HepG2 (cell line): ENCODE measurements around the gene GADD45B. TPM values are rescaled to one million over a fixed set of nuclear protein-coding genes. Genes with fewer than 3 reads are reported as not detected.

Source experiments
- ATAC-seq: fragments of 200-7000 bp; cut with Tn5 transposase; 3 replicates; pipeline ENCODE4 v1.9.1; 2020; ENCODE audit warnings: mild to moderate bottlenecking, moderate library complexity
- BruUV-seq: library from RNA; stranded (reverse); fragments of 400-500 nt; replicated peaks from 2 replicates; lab custom pipeline; 2021; lab: Mats Ljungman, UMichigan
- CTCF ChIA-PET: fragments of 300-600 bp; formaldehyde crosslinking; extraction: SDS; loops from one replicate; lab custom pipeline; 2021; ENCODE audit warnings: low total read pairs, inconsistent platforms, low intra/inter-chr PET ratio; lab: Yijun Ruan, JAX
- POLR2A ChIA-PET: fragments of 350-600 bp; sonication (Branson Sonifier 250); formaldehyde crosslinking; loops from one replicate; lab custom pipeline; 2020; ENCODE audit warnings: antibody characterized with exemption, inconsistent platforms; lab: Yijun Ruan, JAX
- DNase-seq: peaks from one replicate; pipeline ENCODE4 v3.0.0-alpha.2; 2015; ENCODE audit warnings: low spot score
- FAIRE-seq: peaks from 3 replicates; lab custom pipeline; 2011; peaks lifted over from hg19 to GRCh38; lab: Jason Lieb, UNC
- H2AFZ ChIP-seq: one replicate; pipeline ENCODE4 v1.6.1; 2011; ENCODE audit warnings: low read length, inconsistent platforms
- H3K27ac ChIP-seq: fragments of 300-600 bp; 3 replicates; pipeline ENCODE4 v1.8.0; 2011; ENCODE audit warnings: mixed run types, mild to moderate bottlenecking, mixed read lengths, low read length, inconsistent platforms; ENCODE audit not compliant: insufficient read depth; ENCODE audit errors: extremely low read length
- H3K27me3 ChIP-seq, 2 experiments: fragments of 200-600 bp in 1 of 2; 2 replicates in 1 of 2; 3 replicates in 1 of 2; pipeline versions ENCODE4 v1.6.0 to v1.8.0; 2011; ENCODE audit warnings: low read length in 2 of 2, mild to moderate bottlenecking in 2 of 2, moderate library complexity in 2 of 2, inconsistent platforms in 1 of 2; ENCODE audit not compliant: insufficient read depth in 2 of 2, control insufficient read depth in 1 of 2
- H3K36me3 ChIP-seq, 2 experiments: fragments of 200-600 bp in 1 of 2; replicated peaks in 1 of 2; 2 replicates in 1 of 2; 3 replicates in 1 of 2; pipeline versions ENCODE4 v1.5.1 to v1.8.0; 2011; ENCODE audit warnings: low read length in 2 of 2, inconsistent platforms in 1 of 2; ENCODE audit not compliant: insufficient read depth in 2 of 2, control insufficient read depth in 1 of 2
- H3K4me1 ChIP-seq: 2 replicates; pipeline ENCODE4 v1.5.1; 2012; ENCODE audit warnings: low read length, inconsistent platforms; ENCODE audit not compliant: insufficient read depth
- H3K4me2 ChIP-seq: 2 replicates; pipeline ENCODE4 v1.6.0; 2011; ENCODE audit warnings: low read depth, low read length, inconsistent platforms
- H3K4me3 ChIP-seq, 3 experiments: fragments of 200-600 bp in 1 of 3; sonication (generic), shearing (Covaris generic) in 1 of 3; replicated peaks in 1 of 3; 2 replicates each; pipeline ENCODE4 v1.5.1; 2011 to 2016; ENCODE audit warnings: low read length in 3 of 3, inconsistent platforms in 2 of 3, low read depth in 2 of 3, mild to moderate bottlenecking in 2 of 3, control low read depth in 1 of 3, mixed read lengths in 1 of 3; ENCODE audit not compliant: insufficient read depth in 1 of 3
- H3K79me2 ChIP-seq: one replicate; pipeline ENCODE4 v1.6.1; 2011; ENCODE audit warnings: low read length, inconsistent platforms; ENCODE audit not compliant: insufficient read depth
- H3K9ac ChIP-seq: 2 replicates; pipeline ENCODE4 v1.6.0; 2011; ENCODE audit warnings: mild to moderate bottlenecking, low read depth, low read length, inconsistent platforms; ENCODE audit not compliant: insufficient read depth
- H3K9me3 ChIP-seq: 2 replicates; pipeline ENCODE4 v1.5.1; 2012; ENCODE audit warnings: mild to moderate bottlenecking, low read length
- H4K20me1 ChIP-seq: 2 replicates; pipeline ENCODE4 v1.6.0; 2011; ENCODE audit warnings: inconsistent platforms, mild to moderate bottlenecking, low read length, moderate library complexity; ENCODE audit not compliant: insufficient read depth
- CERS6 ChIP-seq: sonication (generic); formaldehyde crosslinking; IDR thresholded peaks from 2 replicates; pipeline ENCODE4 v1.5.0; 2020; ENCODE audit warnings: missing genetic modification reagents
- HMGA1 ChIP-seq: sonication (generic); formaldehyde crosslinking; conservative IDR thresholded peaks from 2 replicates; pipeline ENCODE4 v1.4.0; 2020; ENCODE audit warnings: missing genetic modification reagents
- SMC3 ChIP-seq: IDR thresholded peaks from 2 replicates; pipeline ENCODE4 v1.6.1; 2011; ENCODE audit warnings: low read length, improper control_type of control experiment
- STAG1 ChIP-seq: sonication (generic); formaldehyde crosslinking; IDR thresholded peaks from 2 replicates; pipeline ENCODE4 v1.4.0; 2020; ENCODE audit warnings: missing genetic modification reagents
- ZFP1 ChIP-seq: IDR thresholded peaks from 2 replicates; pipeline ENCODE4 v1.6.1; 2016
- ZMAT3 ChIP-seq: sonication (generic); formaldehyde crosslinking; conservative IDR thresholded peaks from 2 replicates; pipeline ENCODE4 v1.7.0; 2021; ENCODE audit warnings: missing genetic modification reagents
- ZNF407 ChIP-seq: sonication (generic); formaldehyde crosslinking; IDR thresholded peaks from one replicate; pipeline ENCODE4 v1.5.1; 2020; ENCODE audit warnings: mild to moderate bottlenecking, missing genetic modification reagents; ENCODE audit errors: not compliant biosample characterization
- ZNF577 ChIP-seq: sonication (generic); formaldehyde crosslinking; IDR thresholded peaks from 2 replicates; pipeline ENCODE4 v1.4.0; 2020; ENCODE audit warnings: mild to moderate bottlenecking, low read depth, missing genetic modification reagents, borderline replicate concordance
- ZNF674 ChIP-seq: sonication (generic); formaldehyde crosslinking; IDR thresholded peaks from 2 replicates; pipeline ENCODE4 v1.5.0; 2020; ENCODE audit warnings: low read depth, mild to moderate bottlenecking, missing genetic modification reagents
- ZNF883 ChIP-seq: sonication (generic); formaldehyde crosslinking; IDR thresholded peaks from 2 replicates; pipeline ENCODE4 v1.5.1; 2020; ENCODE audit warnings: mild to moderate bottlenecking, missing genetic modification reagents; ENCODE audit errors: not compliant biosample characterization
- ZSCAN20 ChIP-seq: sonication (generic); formaldehyde crosslinking; IDR thresholded peaks from 2 replicates; pipeline ENCODE4 v1.4.0; 2020; ENCODE audit warnings: missing genetic modification reagents, mild to moderate bottlenecking, borderline replicate concordance
- ZSCAN22 ChIP-seq: sonication (generic); formaldehyde crosslinking; IDR thresholded peaks from 2 replicates; pipeline ENCODE4 v1.4.0; 2020; ENCODE audit warnings: mild to moderate bottlenecking, missing genetic modification reagents
- ZSCAN29 ChIP-seq: sonication (generic); formaldehyde crosslinking; conservative IDR thresholded peaks from 2 replicates; pipeline ENCODE4 v1.4.0; 2020; ENCODE audit warnings: mild to moderate bottlenecking, missing genetic modification reagents
- ZUFSP ChIP-seq: sonication (generic); formaldehyde crosslinking; IDR thresholded peaks from 2 replicates; pipeline ENCODE4 v1.9.0; 2021; ENCODE audit warnings: missing genetic modification reagents, mild to moderate bottlenecking, borderline replicate concordance
- WGBS: methylation state at CpG from one replicate; pipeline ENCODE4 v1.1.6; 2017; ENCODE audit warnings: low lambda C conversion rate; 5-methylcytosine and 5-hydroxymethylcytosine counted together
- in situ Hi-C: cut with HindIII; loops from 2 replicates; pipeline ENCODE4 v1.10.0; 2017; ENCODE audit warnings: low pct_unique_long_range_greater_than_20kb; ENCODE audit not compliant: extremely low pct_ligation_motif_present
- intact Hi-C: fragments of 100-400 bp; cut with micrococcal nuclease; formaldehyde crosslinking; loops from one replicate; pipeline ENCODE4 v1.10.0; 2022; ENCODE audit not compliant: unreplicated experiment
- polyA plus RNA-seq, 8 experiments: library from polyadenylated mRNA; depleted of rRNA in 3 of 8; stranded (reverse) in 7 of 8; unstranded in 1 of 8; fragments of >200 nt; fragmentation: Illumina TruSeq in 4 of 8; extraction: Trizol in 4 of 8; gene quantifications; 2 replicates each; pipeline versions ENCODE4 v1.2.1 to v1.2.3, GENCODE V29; 2011 to 2016; ENCODE audit warnings: low read depth in 4 of 8, missing spikeins in 1 of 8, mixed read lengths in 1 of 8; ENCODE audit not compliant: insufficient read depth in 1 of 8
- total RNA-seq, 5 experiments: library from RNA; depleted of rRNA; stranded (reverse); fragments of >200 nt; fragmentation: Illumina TruSeq; extraction: Trizol; gene quantifications; 2 replicates each; pipeline ENCODE4 v1.2.3, GENCODE V29; 2016; ENCODE audit warnings: low read depth in 1 of 5

The GADD45B gene
- total and polyA plus RNA-seq, 2 of the 13 experiments (the other 11 are each of a cell fraction or from before 2014, with no cell fraction given): 4.6 to 34.1 TPM

GRCh38 chr19:2527686-2528085, 51.8 kb downstream of the GADD45B start:
- Histone ChIP-seq H2AFZ (no peak overlapping the region), H4K20me1 (no peaks in the 10 kb centered on the region), H3K27me3 (no peaks in the 10 kb centered on the region), H3K9me3 (no peaks in the 10 kb centered on the region), H3K4me3 (no peak overlapping the region), H3K79me2 (no peaks in the 10 kb centered on the region), H3K9ac (no peak overlapping the region), H3K27ac (no peak overlapping the region), H3K4me1 (peaks cover 64% of the 10 kb centered on the region), H3K4me2 (no peak overlapping the region), H3K36me3 (no peaks in the 10 kb centered on the region)
- ATAC-seq (no peak), DNase-seq (no peak), FAIRE-seq (no peak)
- POLR2A ChIA-PET: no interaction called here
- in situ Hi-C loops: no loop called here
- 85% methylated on average over 3 of the region's 4 CpGs for WGBS
- CTCF ChIA-PET: no interaction called here
- intact Hi-C loops: loop anchor here (5.0 kb wide), 2 partner anchors 50 kb away; partner anchors contain the start of gene GADD45B
- BruUV-seq: no TSS peak
- TF ChIP-seq ZSCAN29 (CRISPR knock-in tag) (no peak), ZNF407 (CRISPR knock-in tag) (no peak), SMC3 (no peak), CERS6 (CRISPR knock-in tag) (no peak), ZSCAN20 (CRISPR knock-in tag) (no peak), STAG1 (CRISPR knock-in tag) (no peak), ZUFSP (CRISPR knock-in tag) (no peak), ZFP1 (CRISPR knock-in tag) (no peak), HMGA1 (CRISPR knock-in tag) (no peak), ZNF577 (no peak), ZNF883 (CRISPR knock-in tag) (no peak), ZNF674 (CRISPR knock-in tag) (no peak), ZSCAN22 (CRISPR knock-in tag) (no peak), ZMAT3 (CRISPR knock-in tag) (no peak)
